SU-DHL-6 (cell line): ENCODE measurements around the gene IL1R2.

Source experiments
- EZH2phosphoT487 ChIP-seq: fragments of 200-600 bp; sonication (generic), shearing (Covaris generic); conservative IDR thresholded peaks from 2 replicates; pipeline ENCODE4 v1.6.1; 2018; ENCODE audit warnings: mild to moderate bottlenecking, antibody characterized with exemption, low read length, moderate library complexity, mixed read lengths
- TF ChIP-seq, protein P1 (sequence below): fragments of 200-600 bp; sonication (generic); IDR thresholded peaks from one replicate; pipeline ENCODE4 v1.5.1; 2017; ENCODE audit warnings: antibody characterized with exemption, mild to moderate bottlenecking, low read length, moderate library complexity; ENCODE audit not compliant: insufficient read depth, poor library complexity, severe bottlenecking

- TF ChIP-seq, protein P1, sequence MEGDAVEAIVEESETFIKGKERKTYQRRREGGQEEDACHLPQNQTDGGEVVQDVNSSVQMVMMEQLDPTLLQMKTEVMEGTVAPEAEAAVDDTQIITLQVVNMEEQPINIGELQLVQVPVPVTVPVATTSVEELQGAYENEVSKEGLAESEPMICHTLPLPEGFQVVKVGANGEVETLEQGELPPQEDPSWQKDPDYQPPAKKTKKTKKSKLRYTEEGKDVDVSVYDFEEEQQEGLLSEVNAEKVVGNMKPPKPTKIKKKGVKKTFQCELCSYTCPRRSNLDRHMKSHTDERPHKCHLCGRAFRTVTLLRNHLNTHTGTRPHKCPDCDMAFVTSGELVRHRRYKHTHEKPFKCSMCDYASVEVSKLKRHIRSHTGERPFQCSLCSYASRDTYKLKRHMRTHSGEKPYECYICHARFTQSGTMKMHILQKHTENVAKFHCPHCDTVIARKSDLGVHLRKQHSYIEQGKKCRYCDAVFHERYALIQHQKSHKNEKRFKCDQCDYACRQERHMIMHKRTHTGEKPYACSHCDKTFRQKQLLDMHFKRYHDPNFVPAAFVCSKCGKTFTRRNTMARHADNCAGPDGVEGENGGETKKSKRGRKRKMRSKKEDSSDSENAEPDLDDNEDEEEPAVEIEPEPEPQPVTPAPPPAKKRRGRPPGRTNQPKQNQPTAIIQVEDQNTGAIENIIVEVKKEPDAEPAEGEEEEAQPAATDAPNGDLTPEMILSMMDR = no peak
- no peak for TF ChIP-seq EZH2phosphoT487
Observed at GRCh38 chr2:102025016-102025501, 33.3 kb downstream of the IL1R2 start.
